AG20443 (cell line): ENCODE data around the gene BIRC3.

Source experiments
- DNase-seq: peaks from one replicate; pipeline ENCODE4 v3.0.0; 2012; ENCODE audit warnings: low spot score, mixed read lengths

BIRC3 gene

DNA sequence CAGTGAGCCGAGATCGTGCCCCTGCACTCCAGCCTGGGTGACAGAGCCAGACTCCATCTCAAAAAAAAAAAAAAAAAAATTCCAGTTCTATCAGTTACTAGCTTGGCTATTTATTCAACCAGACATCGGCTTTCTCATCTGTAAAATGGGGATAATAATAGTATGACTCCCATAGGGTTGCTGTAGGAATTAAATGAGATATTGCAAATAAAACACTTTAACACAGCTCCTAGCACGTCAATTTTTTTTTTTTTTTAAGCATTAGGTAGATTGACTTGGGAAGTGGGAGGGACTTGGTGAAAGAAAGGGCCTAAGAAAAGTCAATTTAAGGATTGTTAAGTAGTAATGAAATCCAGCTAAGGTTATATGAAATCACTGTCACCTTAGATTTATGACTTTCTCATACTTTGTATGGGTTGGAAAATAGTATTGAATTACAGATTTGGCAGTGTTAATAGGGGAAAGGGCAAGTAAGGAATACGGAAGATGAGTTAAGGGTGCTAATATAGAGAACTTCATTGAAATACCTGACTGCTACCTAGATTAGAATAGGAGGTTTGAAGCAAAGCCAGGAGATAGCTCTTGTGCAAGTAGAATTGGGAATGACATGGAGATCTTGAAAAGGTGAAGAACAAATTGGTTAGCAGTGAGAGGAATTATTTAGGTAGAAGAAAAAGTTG, 58.6 kb downstream of the BIRC3 start:
- DNase-seq: no peak

DNA sequence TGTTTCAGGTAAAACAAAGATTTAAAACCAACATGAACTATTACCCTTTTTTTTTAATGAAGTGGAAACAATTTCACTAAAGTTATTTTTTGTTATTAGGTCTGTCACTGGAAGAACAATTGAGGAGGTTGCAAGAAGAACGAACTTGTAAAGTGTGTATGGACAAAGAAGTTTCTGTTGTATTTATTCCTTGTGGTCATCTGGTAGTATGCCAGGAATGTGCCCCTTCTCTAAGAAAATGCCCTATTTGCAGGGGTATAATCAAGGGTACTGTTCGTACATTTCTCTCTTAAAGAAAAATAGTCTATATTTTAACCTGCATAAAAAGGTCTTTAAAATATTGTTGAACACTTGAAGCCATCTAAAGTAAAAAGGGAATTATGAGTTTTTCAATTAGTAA, 60.6 kb downstream of the BIRC3 start:
- no peak for DNase-seq

DNA sequence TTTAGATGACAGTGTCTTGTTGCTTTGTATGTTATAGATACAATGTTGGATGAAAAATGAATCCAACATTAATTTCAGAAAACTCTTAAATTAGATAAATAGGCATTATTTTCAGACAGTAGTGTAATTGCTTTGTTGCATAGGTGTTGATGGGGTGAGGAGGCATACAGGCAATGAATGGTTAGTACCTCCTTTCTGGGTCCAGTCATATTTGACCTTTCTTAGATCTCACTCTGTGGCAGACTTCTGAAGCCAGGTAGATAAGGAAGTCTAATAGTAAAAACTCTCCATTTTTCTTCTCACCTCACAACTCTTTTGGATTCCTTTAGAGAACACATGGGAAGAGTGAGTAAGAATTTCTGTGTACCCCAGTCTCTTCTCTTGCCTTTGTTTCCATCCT, 61.5 kb downstream of the BIRC3 start:
- no peak for DNase-seq

DNA sequence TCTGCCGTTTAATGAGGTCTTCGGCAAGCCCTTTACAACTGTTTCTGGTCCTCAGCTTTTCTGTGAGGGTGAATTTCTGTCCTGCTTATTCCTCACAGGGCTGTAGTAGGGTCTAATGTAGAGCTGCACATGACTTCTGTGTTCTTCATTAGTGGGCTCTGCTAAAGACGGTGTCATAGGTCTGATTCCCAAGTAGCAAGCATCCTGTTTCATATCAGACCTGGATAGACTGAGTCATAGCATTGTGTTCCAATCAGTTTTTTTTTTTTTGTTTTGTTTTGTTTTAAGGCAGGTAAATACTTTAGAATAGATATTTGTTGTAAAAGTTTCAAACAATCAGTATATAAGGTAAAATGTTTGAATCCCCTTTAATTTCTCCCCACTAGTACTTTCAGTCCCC, 65.1 kb downstream of the BIRC3 start:
- no peak for DNase-seq

DNA sequence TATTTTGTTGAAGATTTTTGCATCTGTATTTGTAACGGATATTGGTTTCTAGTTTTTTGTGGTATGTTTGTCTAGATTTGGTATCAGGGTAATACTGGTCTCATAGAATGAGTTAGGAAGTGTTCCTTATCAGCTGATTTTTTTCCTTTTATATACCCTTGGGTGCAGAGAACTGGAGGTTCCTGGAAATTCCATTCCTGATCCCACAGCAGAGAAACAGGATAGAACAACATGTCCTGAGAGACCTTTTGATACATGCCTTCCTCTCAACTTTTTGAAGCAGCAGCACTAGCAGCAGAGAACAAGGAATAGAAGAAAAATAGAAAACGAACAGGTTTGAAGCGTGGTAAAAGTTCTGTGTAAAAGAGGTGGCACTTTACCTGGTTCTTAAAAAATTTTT, 66.6 kb downstream of the BIRC3 start:
- DNase-seq: no peak

DNA sequence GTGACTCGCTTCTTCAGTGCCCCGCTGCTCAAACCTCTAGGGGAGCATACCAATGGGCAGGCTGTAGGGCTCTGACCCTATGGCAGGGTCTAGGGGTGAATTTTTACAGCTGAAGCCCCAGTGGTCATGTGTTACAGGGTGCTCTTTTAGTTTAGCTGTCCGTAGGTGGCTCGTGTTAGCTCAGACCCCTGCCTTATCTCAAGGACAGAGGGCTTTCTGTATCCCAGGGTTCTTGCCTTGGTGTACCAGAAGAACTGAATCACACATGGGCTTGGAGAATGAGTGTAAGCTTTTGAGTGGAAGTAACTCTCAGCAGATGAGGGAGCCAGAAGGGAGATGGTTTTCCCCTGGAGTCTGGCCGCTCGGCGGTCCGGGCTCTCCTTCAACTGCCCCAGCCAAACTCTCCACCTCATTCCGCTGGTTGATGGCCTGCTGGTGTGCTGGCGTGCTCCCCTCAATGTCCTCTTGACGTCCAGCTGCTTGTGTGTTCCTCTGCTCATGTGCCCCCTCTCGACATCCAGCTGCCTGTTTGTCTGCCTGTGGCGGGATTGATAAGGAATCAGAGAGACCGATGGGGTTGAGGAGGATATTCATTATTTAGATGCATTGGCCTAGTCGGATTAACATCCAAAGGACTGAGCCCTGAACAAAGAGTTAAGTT, 67.3 kb downstream of the BIRC3 start:
- no peak for DNase-seq

DNA sequence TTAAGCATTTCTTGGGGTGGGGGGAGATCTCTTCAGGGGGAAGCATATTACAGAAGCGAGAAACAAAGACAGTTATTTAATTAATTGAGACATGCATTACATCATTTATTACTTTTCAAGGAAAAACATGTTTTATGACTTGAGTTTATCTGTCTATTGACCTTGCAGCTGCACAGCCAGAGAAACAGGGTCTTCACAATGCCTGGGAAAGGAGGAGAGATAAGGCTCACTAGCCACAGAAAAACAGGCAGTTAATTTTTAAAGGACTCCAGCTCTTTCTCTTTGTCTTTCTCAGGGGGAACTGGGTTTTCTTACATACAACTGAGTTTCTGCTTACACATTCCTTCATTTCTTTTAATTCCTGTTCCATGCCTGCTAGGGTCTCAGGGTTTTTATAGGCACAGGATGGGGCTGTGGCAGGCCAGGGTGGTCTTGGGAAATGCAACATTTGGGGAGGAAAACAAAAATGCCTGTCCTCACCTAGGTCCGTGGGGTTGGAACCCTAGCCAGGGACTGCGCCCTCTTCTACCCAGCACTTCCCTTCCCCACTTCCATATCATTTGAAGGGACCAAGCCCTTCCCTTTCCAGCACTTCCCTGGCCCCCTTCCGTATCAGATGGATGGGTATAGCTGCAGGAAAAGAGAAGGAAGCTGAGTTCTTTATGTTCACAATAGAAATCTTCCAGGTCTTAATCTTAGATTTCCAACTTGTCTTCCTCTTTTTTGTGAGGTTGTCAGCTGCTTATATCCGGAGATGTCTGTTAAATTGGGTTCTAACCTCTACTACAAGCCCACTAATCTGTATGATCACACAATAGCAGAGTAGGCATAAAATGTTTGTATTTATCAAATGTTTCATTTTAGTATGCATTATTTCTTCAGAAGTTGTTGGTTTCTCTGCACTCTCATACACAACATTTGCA, 68.1 kb downstream of the BIRC3 start:
- DNase-seq: no peak

DNA sequence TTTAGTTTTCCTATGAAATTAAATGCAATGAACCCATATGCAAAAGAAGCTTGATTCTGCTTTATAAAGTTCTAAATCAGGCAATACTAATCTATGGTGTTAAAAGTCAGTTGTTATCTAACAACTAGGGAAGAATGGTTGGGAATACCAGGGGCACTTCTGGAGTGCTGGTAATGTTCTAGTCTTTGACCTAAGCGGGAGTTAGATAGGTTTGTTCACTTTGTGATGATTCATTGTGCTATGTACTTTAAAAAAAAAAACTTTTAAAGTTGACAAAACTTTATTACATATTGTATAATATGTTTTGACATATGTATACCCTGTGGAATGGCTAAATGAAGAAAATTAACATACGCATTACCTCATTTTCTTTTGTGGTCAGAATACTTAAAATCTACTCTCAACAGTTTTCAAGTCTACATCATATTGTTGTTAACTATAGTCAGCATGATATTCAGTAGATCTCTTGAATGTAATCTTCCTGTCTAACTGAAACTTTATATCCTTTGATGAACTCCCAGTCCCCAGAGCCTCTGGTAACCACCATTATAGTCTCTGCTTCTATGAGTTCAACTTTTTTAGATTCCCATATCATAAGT, 69.0 kb downstream of the BIRC3 start:
- no peak for DNase-seq

DNA sequence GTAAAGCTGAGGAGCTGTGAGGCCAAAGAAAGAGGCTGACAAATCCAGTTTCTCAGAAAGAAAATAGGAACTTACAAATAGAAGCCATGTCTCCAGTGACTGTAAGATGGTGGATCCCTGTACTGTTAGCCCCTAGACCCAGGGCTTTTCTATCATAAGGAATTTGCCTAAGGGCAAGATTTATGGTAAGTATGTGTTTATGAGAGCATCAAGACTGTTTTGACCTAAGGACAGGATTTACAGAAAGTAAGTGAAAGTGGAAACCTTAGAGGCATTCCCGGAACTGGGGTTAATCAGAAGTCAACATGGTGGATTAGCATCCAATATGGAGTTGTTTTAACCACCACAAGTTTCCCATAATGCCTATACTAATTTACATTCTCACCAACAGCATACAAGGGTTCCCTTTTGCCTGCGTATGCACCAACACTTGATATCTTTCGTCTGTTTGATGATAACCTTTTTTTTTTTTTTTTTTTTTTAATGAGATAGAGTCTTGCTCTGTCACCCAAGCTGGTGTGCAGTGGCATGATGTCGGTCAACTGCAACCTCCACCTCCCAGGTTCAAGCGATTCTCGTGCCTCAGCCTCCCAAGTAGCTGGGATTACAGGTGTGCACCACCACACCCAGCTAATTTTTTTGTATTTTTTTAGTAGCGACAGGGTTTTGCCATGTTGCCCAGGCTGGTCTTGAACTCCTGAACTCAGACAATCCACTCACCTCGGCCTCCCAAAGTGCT, 69.9 kb downstream of the BIRC3 start:
- DNase-seq: no peak
